Activated naive CD4-positive, alpha-beta T cell treated with anti-CD3 and anti-CD28 coated beads for 36 hours (primary cell): Measurements from ENCODE around the gene AMN1. TPM values are rescaled to one million over a fixed set of nuclear protein-coding genes. Genes with fewer than 3 reads are reported as not detected.
"Not testable (repeated sequence)": the region's sequence is repeated elsewhere in the genome, so short reads cannot be mapped to it uniquely, and the experiment has no call there.

ENCODE experiments used
- CTCF ChIA-PET: fragments of 350-600 bp; sonication (Branson Sonifier 250); formaldehyde crosslinking; loops from one replicate; lab custom pipeline; 2021; ENCODE audit warnings: antibody characterized with exemption; lab: Charles Lee
- DNase-seq: peaks from one replicate; pipeline ENCODE4 v3.0.0-alpha.2; 2020
- H3K27ac Mint-ChIP-seq: one replicate; pipeline ENCODE4 v1.8.0; 2021; ENCODE audit warnings: mild to moderate bottlenecking, mixed read lengths
- H3K27me3 Mint-ChIP-seq: one replicate; pipeline ENCODE4 v1.8.0; 2021; ENCODE audit warnings: low read depth, mixed read lengths
- H3K36me3 Mint-ChIP-seq: one replicate; pipeline ENCODE4 v1.8.0; 2021; ENCODE audit warnings: low read depth, mixed read lengths
- H3K4me1 Mint-ChIP-seq: one replicate; pipeline ENCODE4 v1.8.0; 2021; ENCODE audit warnings: low read depth, mixed read lengths
- H3K4me3 Mint-ChIP-seq: one replicate; pipeline ENCODE4 v1.8.0; 2021; ENCODE audit warnings: mild to moderate bottlenecking, moderate library complexity, mixed read lengths
- H3K9me3 Mint-ChIP-seq: one replicate; pipeline ENCODE4 v1.8.0; 2021; ENCODE audit warnings: mixed read lengths
- intact Hi-C: fragments of 100-400 bp; cut with micrococcal nuclease; formaldehyde crosslinking; loops from one replicate; pipeline ENCODE4 v1.15.1; 2023
- total RNA-seq, 2 experiments: library from RNA; stranded (reverse); gene quantifications; one replicate each; pipeline ENCODE4 v1.2.3, GENCODE V29; 2021

The AMN1 gene
- total RNA-seq, 2 experiments from 2014 or later: 6.6 to 8.0 TPM

GRCh38 chr12:31732926-31733548, 4.2 kb upstream of the AMN1 start:
- CTCF ChIA-PET: interaction anchor here (0.6 to 2.1 kb wide), 3 partner anchors 10 to 44 kb away, joined by 3 to 7 read pairs (median 3); no protein-coding TSS in a partner anchor
- no peaks in the 10 kb centered on the region for H3K27me3 Mint-ChIP-seq
- peaks cover 12% of the 10 kb centered on the region for H3K36me3 Mint-ChIP-seq
- H3K4me3 Mint-ChIP-seq: no peak overlapping the region
- peaks cover 9% of the 10 kb centered on the region for H3K9me3 Mint-ChIP-seq
- DNase-seq: peak; percentile 77
- peak overlapping the region; percentile 76 for H3K27ac Mint-ChIP-seq
- H3K4me1 Mint-ChIP-seq: peaks cover 48% of the 10 kb centered on the region
- intact Hi-C loops: loop anchor here (1.0 kb wide), 6 partner anchors 16 to 412 kb away; no protein-coding TSS in a partner anchor

DNA sequence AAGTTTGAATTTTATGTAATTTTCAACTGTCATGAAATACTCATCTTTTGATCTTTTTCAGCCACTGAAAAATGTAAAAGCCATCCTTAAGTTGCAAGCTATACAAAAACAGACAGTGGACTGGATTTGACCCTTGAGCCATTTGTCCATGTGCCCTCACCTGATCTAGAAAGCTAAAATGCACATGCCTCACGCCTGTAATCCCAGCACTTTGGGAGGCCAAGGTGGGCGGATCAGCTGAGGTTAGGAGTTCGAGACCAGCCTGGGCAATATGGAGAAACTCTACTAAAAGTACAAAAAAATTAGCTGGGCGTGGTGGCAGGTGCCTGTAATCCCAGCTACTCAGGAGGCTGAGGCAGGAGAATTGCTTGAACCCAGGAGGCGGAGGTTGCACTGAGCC, 2.4 kb upstream of the AMN1 start:
- intact Hi-C loops, H3K27me3 Mint-ChIP-seq, DNase-seq, H3K27ac Mint-ChIP-seq, H3K4me3 Mint-ChIP-seq: not testable (repeated sequence)
- CTCF ChIA-PET: interaction anchor here (0.6 to 1.5 kb wide), 2 partner anchors 15 to 382 kb away, joined by 5 to 6 read pairs; no protein-coding TSS in a partner anchor
- Mint-ChIP-seq H3K4me1 (peaks cover 43% of the 10 kb centered on the region), H3K36me3 (peaks cover 21% of the 10 kb centered on the region), H3K9me3 (peaks cover 14% of the 10 kb centered on the region)

GRCh38 chr12:31729705-31730104, 884 bp upstream of the AMN1 start:
- Mint-ChIP-seq H3K27ac (peak overlapping the region; percentile 97), H3K27me3 (no peaks in the 10 kb centered on the region), H3K4me3 (peak overlapping the region; percentile 95), H3K4me1 (peaks cover 40% of the 10 kb centered on the region), H3K36me3 (peaks cover 29% of the 10 kb centered on the region), H3K9me3 (peaks cover 18% of the 10 kb centered on the region)
- no peak for DNase-seq
- CTCF ChIA-PET: interaction anchor here (1.5 kb wide), 1 partner anchor 148 kb away, joined by 3 read pairs; no protein-coding TSS in a partner anchor
- intact Hi-C loops: loop anchor here (1.0 to 2.0 kb wide), 8 partner anchors 8 to 231 kb away; partner anchors contain the start of gene ETFBKMT

- H3K4me1 Mint-ChIP-seq: peaks cover 33% of the 10 kb centered on the region
- H3K36me3 Mint-ChIP-seq: peaks cover 39% of the 10 kb centered on the region
- peak overlapping the region; percentile 97 for H3K27ac Mint-ChIP-seq
- no peaks in the 10 kb centered on the region for H3K27me3 Mint-ChIP-seq
- peak overlapping the region; percentile 95 for H3K4me3 Mint-ChIP-seq
- peak; percentile 53 for DNase-seq
- intact Hi-C loops: loop anchor here (1.0 to 2.0 kb wide), 2 partner anchors 68 to 951 kb away; partner anchors contain the start of gene DNM1L
- peaks cover 25% of the 10 kb centered on the region for H3K9me3 Mint-ChIP-seq
- CTCF ChIA-PET: interaction anchor here (0.6 to 1.5 kb wide), 3 partner anchors 149 to 317 kb away, joined by 3 read pairs; no protein-coding TSS in a partner anchor
These were observed 418 bp downstream of the AMN1 start for GRCh38 chr12:31728289-31728916.

DNA sequence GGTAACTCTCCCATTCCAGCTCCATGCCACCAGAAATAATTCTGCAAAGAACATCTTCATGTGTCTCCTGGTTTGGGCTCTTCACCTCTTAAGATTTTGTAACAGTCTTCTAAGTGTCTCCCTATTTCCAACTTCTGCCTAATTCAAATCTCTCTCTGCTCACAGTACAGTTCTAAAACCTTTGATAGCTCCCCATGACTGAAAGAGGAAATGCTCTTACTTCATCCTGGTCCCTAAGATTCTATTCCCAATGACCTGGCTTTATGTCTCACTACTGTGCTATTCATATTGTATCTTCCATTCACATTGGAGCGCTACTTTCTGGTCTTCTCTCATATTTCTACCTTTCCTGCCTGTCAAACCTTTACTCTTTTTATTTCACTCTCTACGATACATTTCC, 1.6 kb downstream of the AMN1 start:
- H3K27me3 Mint-ChIP-seq: no peaks in the 10 kb centered on the region
- H3K4me1 Mint-ChIP-seq: peaks cover 27% of the 10 kb centered on the region
- peaks cover 29% of the 10 kb centered on the region for H3K9me3 Mint-ChIP-seq
- CTCF ChIA-PET: no interaction called here
- peak overlapping the region; percentile 40 for H3K4me3 Mint-ChIP-seq
- intact Hi-C loops: no loop called here
- peak overlapping the region; percentile 16 for H3K27ac Mint-ChIP-seq
- DNase-seq: no peak
- H3K36me3 Mint-ChIP-seq: peaks cover 49% of the 10 kb centered on the region

DNA sequence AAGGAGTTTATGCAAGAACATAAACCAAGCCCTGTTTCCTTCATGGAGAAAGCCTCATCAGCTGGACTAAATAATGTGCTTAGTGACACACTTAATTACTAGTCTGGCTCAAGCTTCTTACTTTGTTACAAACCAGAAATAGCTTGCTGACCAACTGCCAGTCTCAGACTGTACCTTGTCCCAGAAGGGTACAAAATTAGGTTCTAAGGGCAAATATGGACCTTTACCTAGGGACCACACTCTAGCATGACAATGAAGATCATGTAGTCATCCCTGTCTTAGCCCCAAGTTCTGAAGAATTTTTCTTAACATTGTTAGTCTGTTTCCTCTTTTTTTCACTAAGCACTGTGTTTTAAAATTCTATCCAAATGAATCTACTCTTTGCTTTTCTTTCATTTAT, 2.2 kb downstream of the AMN1 start:
- intact Hi-C loops: no loop called here
- no peak overlapping the region for H3K27ac Mint-ChIP-seq
- H3K4me1 Mint-ChIP-seq: peaks cover 25% of the 10 kb centered on the region
- no peaks in the 10 kb centered on the region for H3K27me3 Mint-ChIP-seq
- H3K36me3 Mint-ChIP-seq: peaks cover 55% of the 10 kb centered on the region
- CTCF ChIA-PET: interaction anchor here (0.5 to 1.2 kb wide), 2 partner anchors 300 to 333 kb away, joined by 3 read pairs; no protein-coding TSS in a partner anchor
- no peak overlapping the region for H3K4me3 Mint-ChIP-seq
- H3K9me3 Mint-ChIP-seq: peaks cover 33% of the 10 kb centered on the region
- no peak for DNase-seq

DNA sequence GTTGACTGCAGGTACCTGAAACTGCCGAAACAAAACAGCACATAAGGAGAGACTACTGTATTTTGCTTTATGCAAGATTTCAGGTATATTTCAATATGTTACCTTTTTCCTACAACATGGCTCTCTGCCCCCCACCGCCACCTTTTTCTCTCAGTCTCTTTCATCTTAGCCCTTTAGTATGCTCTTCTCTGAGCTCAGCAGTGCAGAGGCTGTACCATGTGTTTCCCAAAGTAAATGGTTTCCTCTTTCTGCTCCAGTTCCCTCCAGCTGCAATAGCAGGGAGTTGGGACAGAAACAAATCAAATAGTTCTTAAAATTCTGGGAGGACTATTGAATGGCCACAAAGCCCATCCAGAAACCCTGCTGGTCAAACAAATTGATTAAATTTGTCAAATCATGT, 4.3 kb downstream of the AMN1 start:
- CTCF ChIA-PET: no interaction called here
- Mint-ChIP-seq H3K27ac (no peak overlapping the region), H3K9me3 (peaks cover 29% of the 10 kb centered on the region), H3K36me3 (peaks cover 62% of the 10 kb centered on the region), H3K4me3 (no peak overlapping the region), H3K4me1 (peaks cover 18% of the 10 kb centered on the region), H3K27me3 (no peaks in the 10 kb centered on the region)
- DNase-seq: no peak
- intact Hi-C loops: no loop called here

- intact Hi-C loops: no loop called here
- Mint-ChIP-seq H3K27ac (no peak overlapping the region), H3K4me3 (no peak overlapping the region), H3K27me3 (no peaks in the 10 kb centered on the region), H3K36me3 (peaks cover 76% of the 10 kb centered on the region), H3K4me1 (peaks cover 14% of the 10 kb centered on the region), H3K9me3 (peaks cover 35% of the 10 kb centered on the region)
- no peak for DNase-seq
- CTCF ChIA-PET: no interaction called here
These were observed 6.2 kb downstream of the AMN1 start for GRCh38 chr12:31722580-31722979.

GRCh38 chr12:31718542-31719198, 10.2 kb downstream of the AMN1 start:
- intact Hi-C loops, H3K4me1 Mint-ChIP-seq, CTCF ChIA-PET, DNase-seq, H3K27ac Mint-ChIP-seq, H3K27me3 Mint-ChIP-seq, H3K4me3 Mint-ChIP-seq: not testable (repeated sequence)
- peaks cover 28% of the 10 kb centered on the region for H3K9me3 Mint-ChIP-seq
- H3K36me3 Mint-ChIP-seq: peaks cover 62% of the 10 kb centered on the region

GRCh38 chr12:31716998-31717397, 11.8 kb downstream of the AMN1 start:
- H3K4me3 Mint-ChIP-seq, H3K27ac Mint-ChIP-seq, intact Hi-C loops, H3K27me3 Mint-ChIP-seq, DNase-seq, H3K4me1 Mint-ChIP-seq, CTCF ChIA-PET: not testable (repeated sequence)
- peaks cover 49% of the 10 kb centered on the region for H3K36me3 Mint-ChIP-seq
- H3K9me3 Mint-ChIP-seq: peaks cover 20% of the 10 kb centered on the region

- CTCF ChIA-PET: interaction anchor here (0.7 kb wide), 1 partner anchor 231 kb away, joined by 3 read pairs; no protein-coding TSS in a partner anchor
- intact Hi-C loops: no loop called here
- H3K27ac Mint-ChIP-seq: no peak overlapping the region
- peaks cover 17% of the 10 kb centered on the region for H3K9me3 Mint-ChIP-seq
- no peak for DNase-seq
- peaks cover 37% of the 10 kb centered on the region for H3K36me3 Mint-ChIP-seq
- H3K4me3 Mint-ChIP-seq: no peak overlapping the region
- no peaks in the 10 kb centered on the region for H3K27me3 Mint-ChIP-seq
- H3K4me1 Mint-ChIP-seq: peaks cover 2% of the 10 kb centered on the region
These were observed 13.5 kb downstream of the AMN1 start for GRCh38 chr12:31715283-31715825.
